Right forelimb (tissue), 1 donor: ENCODE results near the gene FAM241B.

ENCODE experiments used
- DNase-seq: peaks from one replicate; pipeline ENCODE4 v3.0.0-alpha.2; 2018

The FAM241B gene

DNA sequence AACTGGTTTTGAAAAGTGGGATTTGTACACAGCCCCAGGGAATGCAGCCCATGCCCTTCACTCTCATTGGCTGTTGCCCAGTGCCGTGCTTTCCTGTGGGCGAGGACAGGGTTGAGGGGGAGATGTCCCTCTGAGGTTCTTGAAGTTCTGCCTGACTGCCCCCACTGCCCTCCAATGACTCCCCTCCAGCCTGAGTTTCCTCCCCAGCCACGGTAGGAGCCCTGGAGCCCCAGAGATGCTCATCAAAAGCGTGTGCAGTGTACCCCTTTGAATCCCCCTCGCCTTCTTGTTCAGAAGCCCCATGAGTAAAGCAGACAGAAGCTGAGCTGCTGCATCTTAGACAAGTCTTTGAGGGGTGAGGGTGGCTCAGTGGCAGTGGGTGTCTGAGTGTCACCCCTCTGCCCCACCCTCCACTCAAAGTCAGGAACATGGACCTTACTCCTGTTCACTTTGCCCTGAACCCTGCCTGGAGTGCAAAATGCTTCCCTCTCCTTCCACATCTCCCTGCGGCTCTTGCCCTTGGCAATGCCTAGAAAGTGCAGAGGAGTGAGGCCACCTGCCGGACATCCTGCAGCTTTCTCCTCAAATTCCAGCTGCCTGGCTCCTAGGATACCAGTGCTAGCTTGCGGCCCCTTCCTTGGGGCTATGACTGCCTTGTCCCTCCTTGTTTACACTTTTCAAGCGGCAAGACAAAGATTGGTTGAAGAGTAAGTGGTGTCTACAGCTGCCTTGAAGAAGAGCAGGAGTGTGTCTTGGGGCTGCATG lies 19.9 kb downstream of the FAM241B start:
- DNase-seq = no peak

DNA sequence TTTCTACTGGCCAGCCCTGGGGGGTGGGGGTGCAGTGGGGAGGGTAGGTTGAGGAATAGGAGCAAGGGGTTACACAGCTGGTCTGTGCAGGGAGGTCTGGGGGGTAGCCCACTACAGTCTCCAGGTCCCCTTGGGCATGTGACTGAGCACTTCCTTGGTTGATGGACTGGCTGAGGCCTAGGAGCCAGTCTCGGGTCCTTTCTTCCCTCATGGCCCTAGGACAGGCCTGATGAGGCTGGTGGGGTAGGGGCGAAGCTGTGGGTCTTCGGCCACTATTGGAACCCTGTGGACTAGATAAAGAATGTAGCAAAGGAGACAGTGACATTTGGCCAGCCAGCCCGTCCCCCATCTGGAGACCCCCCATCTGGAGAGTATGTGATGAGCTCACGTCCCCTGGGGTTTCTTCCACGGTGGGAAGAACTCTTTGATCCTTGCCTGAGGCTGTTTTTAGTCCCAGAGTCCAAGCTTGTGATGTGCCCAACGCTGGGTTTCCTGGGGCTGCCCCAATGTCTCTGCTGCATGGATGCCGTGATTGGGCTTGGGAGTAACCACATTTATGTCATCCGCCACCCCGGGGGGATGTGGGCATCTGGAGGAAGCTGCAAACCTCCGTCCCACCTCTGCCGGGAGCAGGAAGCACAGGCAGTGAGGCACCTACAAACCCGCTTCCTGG lies 20.7 kb downstream of the FAM241B start:
- no peak for DNase-seq

DNA sequence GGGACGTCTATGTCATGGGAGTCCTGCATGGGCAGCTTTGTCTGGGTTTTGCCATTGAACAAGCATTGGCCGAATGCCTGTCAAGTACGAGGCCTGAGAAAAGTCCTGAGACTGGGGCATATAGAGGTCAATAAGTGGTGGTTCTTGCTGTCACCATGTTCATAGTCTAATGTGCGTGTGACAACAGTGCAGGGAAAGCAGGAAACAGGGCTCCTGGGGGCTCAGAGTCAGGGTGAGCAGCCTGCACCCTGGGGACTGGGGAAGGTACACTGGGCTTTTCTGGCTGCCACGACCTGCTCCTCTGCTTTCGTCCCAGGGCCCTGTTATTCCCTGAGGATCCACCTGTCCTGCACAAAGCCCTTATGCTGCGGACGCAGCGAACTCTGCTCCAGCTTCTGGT lies 21.3 kb downstream of the FAM241B start:
- DNase-seq = no peak

DNA sequence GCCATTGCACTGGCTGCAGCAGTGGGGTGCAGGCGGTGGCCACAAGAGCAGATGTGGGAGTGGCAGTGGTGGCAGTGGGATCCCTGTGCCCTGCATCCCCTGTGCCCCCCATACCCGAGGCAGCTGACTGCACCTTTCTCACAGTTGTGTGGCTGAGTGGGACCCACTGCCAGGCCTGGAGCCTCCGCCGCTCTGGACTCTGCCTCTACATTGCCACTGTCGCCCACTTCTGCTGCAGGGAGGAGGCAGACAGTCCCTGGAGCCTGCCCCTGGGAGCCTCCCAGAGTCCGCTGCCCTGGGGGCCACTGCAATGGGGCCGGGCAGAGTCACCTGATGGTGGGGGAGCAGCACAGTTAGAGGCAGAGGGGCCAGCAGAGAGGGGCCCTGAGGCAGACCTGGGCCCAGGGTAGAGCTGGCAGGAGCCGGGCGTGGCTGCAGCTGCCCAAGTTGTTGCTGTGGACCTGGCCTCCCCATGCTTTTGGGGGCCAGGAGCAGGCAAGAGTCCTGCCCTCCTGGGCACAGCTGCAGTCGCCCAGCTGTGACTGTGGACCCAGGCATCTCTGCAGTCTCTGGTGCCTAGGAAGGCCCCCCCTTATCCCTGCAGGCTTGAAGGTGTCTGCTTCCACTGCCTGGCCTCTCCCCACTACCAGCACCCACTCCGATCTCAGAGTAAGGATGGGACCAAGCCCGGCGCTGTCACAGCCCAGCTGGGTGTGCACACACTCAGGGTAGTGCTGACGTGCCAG lies 22.2 kb downstream of the FAM241B start:
- no peak for DNase-seq

DNA sequence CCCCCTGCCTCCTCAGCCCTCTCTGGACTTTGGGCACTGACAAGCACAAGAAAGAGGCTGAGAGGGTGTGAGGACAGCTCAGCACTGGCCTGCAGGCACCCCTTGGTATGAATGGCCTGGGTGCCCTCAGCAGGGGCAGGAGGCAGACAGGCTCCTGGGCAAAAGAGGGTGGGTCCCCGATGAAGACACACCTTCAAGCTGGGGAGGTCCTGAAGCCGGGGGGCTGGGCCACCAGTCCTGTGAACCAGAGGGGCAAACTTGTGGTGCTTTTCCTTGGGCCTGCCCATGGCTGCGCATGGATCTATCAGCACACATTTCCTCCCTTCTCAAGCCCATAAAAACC lies 22.8 kb downstream of the FAM241B start:
- no peak for DNase-seq

DNA sequence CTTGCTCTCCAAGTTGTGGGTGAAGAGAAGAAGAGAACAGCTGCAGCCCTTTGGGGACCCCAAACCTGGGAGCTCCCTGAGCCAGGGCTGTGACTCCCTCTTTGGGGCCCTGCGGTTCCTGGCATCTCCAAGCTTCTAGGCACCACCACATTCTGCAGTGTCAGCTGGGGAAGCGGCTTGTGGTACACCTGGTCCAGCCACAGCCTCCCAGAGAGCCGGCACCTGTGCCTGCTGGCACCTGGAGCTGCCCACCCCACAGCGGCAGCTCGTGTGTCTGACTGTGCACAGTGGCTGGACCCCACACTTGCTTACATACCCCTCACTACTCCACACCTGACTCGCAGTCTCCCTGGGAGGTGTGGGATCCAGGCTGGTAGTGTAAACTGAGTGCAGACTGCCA lies 23.5 kb downstream of the FAM241B start:
- DNase-seq = no peak

DNA sequence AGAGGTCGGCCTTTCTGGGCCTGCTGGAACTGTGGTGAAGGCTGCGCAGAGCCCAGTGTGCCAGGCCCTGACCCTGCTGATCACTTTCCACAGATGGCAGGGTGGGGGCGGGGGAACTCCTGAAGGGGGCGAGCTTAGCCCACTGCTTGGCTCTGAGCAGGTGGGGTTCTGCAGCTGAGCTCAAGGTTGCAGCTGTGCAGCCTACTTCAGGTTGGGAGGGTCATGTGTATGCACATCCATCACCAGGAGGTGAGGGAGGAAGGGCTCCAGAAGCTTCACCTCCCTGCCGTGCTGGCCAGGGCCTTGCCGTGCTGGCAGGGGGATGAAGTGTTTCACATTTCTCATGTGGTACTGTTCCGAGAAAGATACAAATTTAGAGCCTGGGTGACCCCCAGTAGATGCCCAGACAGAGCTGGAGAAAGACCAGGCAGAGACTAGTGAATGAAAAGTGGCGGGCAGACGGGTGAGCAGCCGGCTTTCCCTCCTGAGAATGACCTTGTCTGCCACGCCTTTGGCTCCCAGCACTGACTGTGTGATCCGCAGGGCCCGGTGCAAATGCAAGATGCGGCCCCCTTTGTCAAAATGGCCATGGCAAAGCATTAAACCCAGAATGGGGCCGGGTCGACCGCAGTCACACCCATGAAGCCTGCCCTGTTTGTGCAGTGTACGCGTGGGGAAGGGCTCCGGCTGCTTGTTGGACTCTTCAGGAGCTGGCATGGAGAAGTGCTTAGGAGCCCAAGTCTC lies 25.2 kb downstream of the FAM241B start:
- no peak for DNase-seq

DNA sequence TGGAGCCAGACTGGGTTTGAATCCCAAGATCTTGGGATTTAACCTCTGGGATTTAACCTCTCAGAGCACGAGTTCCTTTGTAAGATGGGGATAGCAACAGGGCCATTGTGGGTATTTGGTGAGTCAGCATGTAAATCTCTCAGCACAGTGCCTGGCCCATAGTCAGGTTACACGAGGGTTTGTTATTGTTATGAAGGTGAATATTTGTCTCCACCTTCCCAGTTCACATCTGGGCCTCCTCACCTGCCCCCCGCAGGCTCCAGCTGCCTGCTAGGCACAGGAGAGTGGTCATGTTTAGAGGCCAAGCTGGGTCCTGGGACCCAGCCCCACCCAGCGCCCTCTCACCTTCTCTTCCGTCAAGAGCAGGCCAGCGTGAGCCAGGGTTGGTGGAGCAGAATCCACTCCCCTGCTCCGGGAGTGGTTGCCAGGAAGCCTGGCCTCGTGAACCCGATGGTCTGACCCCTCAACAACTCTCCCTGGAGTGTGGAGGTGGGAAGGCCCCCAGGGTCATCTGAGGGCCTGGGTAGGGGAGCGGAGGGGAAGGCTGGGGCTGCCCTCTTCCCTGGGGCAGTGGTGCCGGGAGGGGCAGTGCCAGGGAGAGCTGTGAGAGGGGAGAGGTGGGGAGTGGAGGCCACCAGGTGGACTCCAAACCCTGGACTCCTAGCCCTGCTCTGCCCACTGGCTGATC lies 26.0 kb downstream of the FAM241B start:
- no peak for DNase-seq

DNA sequence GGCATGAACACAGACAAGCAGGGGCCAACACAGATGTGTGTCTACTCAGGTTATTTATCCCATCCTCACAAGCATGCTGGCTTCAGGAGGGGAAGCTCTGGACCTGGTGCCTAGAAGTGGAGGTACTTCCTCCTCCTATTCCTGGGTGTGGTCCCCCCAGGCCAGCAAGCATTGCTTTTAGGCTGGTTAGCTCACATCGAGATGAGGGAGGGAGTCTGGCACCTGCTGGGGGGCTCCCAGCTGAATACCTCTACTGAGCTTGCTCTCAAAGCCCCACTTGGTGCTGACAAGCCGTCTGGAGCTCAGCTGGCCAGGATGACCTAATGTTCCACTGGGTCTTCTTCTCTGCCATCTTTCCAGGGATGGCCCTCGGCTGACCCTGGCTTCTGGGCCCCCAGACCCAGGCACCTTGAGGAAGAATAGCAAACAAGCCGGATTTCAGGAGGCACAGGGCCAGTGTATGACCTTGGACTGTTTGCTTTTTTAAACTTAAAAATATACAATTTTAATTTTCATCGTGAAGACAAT lies 26.8 kb downstream of the FAM241B start:
- no peak for DNase-seq

DNA sequence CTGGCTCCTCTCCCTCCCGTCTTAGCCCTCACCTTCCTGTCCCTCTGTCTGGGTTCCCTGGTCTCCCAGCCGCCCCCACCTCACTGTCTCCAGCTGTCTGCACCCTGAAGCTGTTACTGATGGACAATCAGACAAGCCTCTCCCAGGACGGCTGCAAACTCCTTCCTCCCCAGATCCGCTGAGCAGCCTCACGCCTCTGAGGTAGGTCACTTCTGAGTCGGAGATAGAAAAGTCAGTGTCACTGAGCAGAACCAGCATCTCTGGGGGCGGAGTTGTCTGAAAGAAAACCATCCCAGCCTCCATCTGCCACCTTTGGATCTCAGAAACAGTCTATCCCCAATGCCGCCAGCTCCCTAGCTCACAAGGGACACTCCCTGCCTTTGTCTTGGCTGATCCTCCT lies 27.4 kb downstream of the FAM241B start:
- no peak for DNase-seq

DNA sequence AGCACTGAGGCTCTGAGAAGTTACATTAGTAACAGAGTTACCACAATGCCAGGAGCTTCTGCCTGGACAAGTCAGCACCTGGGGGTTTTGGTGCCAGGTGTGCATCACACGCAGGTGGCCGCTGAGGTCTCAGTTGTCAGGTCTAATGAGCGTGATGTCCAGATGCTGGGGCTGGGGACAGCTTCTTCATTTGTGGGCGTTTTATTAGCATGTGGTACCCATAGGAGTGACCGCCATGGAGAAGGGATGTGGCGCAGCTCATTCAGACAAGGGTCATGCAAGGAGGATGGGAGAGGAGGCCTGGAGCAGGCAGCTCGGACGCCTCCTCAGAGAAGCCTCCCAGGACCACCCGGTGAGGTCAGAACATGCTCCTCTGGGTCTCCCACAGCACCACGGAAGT lies 27.8 kb downstream of the FAM241B start:
- DNase-seq = no peak

DNA sequence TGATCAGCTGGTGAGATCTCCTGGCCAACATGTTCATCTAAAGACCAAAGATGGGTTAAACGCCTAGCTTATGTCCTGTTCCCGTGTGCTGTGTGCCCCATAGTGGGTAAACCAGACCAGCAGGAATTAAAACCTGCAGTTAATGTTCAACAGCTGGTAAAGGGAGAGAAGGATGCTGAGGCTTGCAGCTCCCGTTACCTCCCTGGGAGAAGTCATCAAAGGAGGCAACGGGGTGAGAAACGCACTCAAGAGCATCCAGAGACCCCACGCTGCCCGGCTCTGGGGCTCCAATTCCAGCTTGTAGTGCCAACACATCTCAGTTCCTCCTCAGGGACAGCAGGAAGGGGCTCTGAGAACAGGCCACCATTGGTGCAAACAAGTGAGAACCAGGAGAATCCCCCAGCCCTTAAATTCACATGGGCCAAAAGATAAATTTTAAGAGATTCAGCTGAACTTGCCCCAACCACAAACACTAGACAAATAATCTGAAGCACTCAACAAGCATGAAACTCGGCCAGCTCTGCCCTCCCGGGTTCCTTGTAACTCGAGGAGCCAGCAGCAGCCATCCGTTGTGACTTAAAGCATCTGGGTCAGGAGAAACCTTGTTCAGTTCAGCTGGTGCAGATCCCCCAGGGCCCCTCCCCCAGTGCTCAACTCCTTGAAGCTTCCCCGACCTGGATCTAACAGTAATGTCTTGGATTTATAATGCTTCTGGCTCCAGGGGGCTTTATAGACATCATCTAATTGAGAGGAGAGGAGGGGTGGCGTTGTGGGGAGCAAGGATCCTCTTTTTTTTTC lies 29.4 kb downstream of the FAM241B start:
- no peak for DNase-seq

DNA sequence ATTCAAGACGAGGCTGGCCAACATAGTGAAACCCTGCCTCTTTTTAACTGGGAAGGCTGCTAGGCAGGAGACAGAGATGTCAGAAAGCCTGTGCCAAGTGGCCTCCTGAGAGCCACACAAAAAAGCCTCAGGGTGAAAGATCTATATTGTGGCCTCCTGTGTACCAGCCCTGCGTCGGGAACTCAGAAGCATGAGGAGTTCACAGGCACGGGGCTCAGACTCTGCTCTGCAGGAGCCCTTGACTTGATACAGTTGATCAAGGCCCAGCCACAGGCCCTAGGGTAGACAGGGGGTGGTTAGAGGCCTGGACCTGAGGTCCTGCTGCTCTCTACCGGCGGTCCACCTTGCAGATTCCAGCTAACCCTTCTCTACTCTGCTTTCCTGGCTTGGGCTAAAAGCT lies 30.2 kb downstream of the FAM241B start:
- DNase-seq = no peak

DNA sequence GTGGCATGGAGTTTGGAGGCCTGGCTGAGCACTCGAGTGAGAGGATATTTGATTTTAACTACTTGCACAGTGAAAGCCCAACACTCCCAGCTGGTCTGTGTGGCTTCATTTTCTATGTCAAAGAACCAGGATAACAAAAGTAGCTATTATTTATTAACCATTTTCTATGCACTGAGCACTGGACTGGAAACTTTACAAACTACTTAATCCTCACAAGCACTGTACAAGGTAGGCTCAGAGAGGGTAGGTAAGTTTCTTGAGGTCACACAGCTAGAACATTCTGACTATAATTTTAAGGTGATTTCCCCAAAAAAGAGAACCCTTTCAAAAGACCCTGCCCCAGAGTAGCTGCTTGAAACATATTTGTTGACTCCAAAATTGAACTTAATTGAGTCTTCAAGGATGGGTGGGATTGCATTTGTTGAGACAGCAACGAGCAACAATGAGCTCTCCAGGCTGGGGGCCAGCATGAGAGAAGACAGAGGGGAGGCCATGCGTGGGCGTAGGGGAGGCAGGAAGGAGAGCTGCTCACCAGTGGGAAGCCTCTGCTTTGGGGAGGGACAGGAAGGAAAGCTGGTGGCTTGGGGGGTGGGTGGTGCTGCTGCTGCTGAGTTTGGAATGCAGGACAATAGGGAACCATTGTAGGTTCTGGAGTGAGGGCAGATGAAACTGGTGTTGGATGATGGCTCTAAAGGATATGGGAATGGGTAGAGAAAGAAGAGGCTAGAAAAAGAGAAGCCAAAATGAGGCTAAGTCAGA lies 31.5 kb downstream of the FAM241B start:
- DNase-seq = no peak

DNA sequence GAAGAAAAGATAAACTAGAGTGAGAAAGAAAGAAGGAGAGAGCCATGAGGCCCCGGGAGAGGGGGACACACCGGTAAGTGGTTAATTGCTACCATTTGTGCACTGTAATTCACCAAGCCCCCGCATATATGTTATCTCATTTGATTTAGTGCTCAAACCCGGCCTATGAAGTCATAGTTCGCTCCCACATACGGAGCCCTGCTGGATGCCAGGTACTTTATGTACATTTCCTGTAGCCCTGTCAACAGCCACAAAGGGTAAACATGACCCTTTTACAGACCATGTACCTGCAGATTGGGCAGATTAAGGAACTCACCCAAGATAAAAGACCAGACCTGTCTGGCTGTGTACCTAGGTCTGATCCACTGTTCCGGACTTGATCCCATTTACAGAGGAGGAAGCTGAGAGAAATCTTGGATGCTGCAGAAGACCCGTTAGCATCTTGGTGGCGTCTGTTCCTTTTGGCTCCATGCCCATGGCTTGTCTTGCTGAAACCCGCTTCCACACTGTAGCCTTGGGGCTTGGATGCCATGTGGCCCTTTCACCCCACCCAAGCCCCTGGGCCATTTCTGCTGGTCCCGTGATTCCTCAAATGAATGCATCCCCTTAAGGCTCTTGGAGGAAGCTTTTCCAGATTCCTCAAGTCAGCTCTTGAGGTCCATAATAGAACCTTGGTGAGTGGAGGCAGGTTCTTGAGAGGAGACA lies 32.3 kb downstream of the FAM241B start:
- DNase-seq = no peak

DNA sequence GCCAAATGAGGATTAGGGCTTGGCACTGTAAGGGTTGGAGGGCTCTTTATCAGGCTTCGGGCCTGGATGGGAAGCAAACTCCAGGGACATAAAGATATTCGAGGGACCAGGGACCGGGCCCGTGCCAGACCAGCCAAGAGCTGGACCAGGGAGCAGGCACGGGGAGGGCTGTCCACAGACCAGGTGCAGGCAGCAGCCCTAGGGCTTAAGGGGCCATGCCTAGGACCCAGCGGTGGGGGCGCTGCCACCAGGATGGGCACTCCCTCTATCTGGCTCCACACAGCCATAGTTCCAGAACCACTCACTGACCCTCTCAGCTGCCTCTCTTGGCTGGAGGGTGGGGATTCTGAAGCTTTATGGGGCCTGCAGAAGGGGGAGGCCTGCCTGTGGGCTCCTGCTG lies 32.9 kb downstream of the FAM241B start:
- no peak for DNase-seq

DNA sequence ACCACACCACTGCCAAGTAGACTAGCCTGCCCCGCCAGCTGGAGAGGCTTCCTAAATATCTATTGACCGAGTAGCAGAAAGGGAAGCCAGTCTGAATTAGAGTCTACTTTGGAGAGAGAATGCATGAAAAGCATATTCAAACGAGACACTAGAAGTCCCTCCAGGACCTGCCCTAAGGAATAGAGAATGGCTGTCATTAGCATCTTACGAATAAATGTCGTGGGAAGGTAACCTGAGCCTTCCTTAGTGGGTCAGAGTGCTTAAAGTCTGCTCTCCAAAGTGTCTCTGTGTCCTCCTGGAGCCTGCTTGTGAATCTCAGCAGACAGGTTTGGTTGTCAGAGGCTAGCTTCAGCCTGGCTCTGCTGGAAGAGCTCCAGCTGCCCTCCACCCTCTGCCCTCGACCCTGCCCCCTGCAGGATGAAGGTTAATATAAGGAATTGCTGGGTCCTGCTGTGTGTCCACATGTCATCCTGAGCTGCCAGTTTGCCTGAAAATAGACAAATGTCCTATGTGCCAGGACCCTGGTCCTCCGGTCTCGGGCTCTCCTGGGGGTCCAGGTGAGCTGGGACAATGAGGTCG lies 33.4 kb downstream of the FAM241B start:
- DNase-seq = no peak

DNA sequence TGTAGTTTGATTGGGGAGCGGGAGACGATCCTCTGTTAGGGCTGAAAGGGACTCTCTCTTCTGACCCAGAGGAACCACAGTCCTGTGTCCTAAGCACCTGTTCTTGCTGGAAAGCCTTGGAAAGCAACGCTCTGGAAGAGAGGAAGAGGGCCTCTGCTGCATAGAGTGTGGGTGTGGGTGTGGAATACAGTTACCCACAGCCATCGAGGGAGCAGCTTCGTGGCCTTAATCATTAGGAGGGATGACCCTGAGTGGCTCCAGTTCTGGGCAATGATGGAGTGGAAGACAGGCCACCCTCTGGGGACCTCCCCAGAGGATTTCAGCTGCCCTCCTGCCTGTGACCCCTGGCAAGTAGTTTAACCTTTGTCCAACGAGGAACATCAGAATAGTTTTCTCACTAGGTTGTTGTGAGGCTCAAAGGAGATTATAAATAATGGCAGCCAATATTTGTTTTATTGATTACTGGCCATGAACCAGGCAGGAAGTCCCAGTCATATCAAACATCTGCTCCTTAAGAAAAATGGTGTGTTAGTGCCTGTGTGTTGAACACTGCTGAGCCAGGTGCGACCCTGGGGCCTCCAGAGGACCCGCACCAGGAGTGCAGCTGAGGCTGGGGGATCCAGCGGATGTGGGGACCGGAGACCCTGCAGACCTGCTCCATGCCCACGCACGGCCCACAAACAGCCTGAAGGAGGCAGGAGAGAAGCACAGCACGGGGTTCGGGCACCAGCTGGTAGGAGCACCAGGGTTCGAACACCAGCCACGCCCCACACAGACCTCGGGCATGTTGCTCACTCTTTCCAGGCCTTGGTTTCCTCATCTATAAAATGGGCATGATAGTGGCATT lies 35.6 kb downstream of the FAM241B start:
- no peak for DNase-seq

DNA sequence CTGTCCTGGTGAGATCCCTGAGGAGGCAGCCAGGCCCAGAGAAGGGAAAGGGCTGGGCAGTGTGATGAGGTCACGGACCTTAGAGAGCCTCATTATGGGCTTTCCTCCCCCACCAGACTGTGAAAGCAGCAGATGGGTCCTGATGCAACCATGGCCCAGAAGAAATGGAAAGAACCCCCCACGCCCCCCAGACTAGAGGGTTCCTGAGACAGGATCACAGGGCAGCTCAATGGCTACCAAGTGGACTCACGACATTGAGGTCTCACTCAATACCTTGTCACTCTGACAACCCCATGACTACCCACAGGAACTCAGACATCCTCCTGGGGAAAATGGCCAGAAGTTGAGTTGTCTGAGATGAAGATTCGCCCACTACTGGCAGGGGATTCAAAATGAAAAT lies 36.7 kb downstream of the FAM241B start:
- no peak for DNase-seq
